GM10248 (cell line): ENCODE data around the gene METTL16.
"Not testable (repeated sequence)": the region's sequence is repeated elsewhere in the genome, so short reads cannot be mapped to it uniquely, and the experiment has no call there.

Experiments used
- CTCF ChIA-PET: fragments of 300-600 bp; sonication (Branson Sonifier 250); formaldehyde crosslinking; extraction: SDS; loops from one replicate; lab custom pipeline; 2021; ENCODE audit warnings: antibody characterized with exemption; lab: Yijun Ruan, JAX
- POLR2A ChIA-PET: fragments of 350-650 bp; sonication (Branson Sonifier 250); formaldehyde crosslinking; extraction: SDS; loops from one replicate; lab custom pipeline; 2020; ENCODE audit warnings: antibody characterized with exemption; lab: Yijun Ruan, JAX
- DNase-seq: peaks from one replicate; pipeline ENCODE4 v3.0.0; 2012; ENCODE audit errors: extremely low spot score
- TF ChIP-seq, protein P1 (sequence below): IDR thresholded peaks from 2 replicates; pipeline ENCODE4 v1.5.1; 2012; ENCODE audit warnings: mild to moderate bottlenecking, low read depth; ENCODE audit errors: extremely low read depth, missing control alignments, control extremely low read depth

METTL16 gene

DNA sequence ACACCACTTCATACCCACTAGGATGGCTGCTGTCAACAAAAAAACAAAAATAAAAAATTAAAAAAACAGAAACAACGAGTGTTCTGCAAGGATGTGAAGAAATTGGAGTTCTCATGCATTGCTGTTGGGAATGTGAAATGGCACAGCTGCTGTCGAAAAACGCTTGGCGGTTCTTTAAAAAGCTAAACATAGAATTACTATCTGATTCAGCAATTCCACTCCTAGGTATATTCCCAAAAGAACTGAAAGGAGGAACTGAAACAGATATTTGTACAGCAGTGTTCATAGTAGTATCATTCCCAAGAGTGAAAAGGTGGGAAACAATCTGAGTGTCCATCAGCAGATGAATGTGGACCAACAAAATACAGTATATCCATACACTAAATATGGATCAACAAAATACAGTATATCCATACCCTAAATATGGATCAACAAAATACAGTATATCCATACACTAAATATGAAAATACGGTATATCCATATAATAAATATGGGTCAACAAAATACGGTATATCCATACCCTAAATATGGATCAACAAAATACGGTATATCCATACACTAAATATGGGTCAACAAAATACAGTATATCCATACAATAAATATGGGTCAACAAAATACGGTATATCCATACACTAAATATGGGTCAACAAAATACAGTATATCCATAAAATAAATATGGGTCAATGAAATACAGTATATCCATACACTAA lies 8.7 kb downstream of the METTL16 start:
- no peak for DNase-seq
- TF ChIP-seq, protein P1, sequence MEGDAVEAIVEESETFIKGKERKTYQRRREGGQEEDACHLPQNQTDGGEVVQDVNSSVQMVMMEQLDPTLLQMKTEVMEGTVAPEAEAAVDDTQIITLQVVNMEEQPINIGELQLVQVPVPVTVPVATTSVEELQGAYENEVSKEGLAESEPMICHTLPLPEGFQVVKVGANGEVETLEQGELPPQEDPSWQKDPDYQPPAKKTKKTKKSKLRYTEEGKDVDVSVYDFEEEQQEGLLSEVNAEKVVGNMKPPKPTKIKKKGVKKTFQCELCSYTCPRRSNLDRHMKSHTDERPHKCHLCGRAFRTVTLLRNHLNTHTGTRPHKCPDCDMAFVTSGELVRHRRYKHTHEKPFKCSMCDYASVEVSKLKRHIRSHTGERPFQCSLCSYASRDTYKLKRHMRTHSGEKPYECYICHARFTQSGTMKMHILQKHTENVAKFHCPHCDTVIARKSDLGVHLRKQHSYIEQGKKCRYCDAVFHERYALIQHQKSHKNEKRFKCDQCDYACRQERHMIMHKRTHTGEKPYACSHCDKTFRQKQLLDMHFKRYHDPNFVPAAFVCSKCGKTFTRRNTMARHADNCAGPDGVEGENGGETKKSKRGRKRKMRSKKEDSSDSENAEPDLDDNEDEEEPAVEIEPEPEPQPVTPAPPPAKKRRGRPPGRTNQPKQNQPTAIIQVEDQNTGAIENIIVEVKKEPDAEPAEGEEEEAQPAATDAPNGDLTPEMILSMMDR: no peak
- ChIA-PET CTCF (interaction anchor here (1.5 kb wide), 1 partner anchor 120 kb away, joined by 4 read pairs; no protein-coding TSS in a partner anchor), POLR2A (no interaction called here)

DNA sequence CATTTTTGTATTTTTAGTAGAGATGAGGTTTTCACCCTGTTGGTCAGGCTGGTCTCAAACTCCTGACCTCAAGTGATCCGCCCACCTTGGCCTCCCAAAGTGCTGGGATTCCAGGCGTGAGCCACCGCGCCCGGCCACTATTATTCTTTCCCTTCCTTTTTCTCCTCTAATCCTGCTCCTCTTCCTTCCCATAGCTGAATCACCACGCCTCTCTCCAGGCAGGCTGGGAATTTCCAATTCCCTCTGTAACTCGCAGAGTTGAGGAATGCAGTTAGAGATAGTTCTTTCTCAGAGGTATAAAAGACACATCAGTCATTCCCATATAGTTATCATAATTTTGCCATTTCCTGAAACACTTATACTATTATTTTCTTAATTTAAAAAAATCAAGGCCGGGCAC lies 11.2 kb downstream of the METTL16 start:
- ChIA-PET POLR2A (interaction anchor here (0.7 kb wide), 1 partner anchor 333 kb away, joined by 9 read pairs; no protein-coding TSS in a partner anchor), CTCF (interaction anchor here (1.1 kb wide), 1 partner anchor 84 kb away, joined by 3 read pairs; no protein-coding TSS in a partner anchor)
- TF ChIP-seq, protein P1: no peak
- DNase-seq: no peak

DNA sequence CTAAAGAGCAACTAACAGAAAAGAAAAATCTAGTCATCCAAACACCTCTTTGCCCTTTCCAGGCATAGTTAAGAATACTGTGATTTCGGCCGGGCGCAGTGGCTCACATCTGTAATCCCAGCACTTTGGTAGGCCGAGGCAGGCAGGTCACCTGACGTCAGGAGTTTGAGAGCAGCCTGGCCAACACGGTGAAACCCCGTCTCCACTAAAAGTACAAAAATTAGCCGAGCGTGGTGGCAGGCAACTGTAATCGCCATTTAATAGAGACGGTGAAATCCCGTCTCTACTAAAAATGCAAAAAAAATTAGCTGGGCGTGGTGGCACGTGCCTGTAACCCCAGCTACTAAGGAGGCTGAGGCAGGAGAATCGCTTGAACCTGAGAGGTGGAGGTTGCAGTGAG lies 22.4 kb downstream of the METTL16 start:
- CTCF ChIA-PET: interaction anchor here (1.2 kb wide), 1 partner anchor 12 kb away, joined by 3 read pairs; no protein-coding TSS in a partner anchor
- POLR2A ChIA-PET: not testable (repeated sequence)

GRCh38 chr17:2487306-2487705 lies 24.4 kb downstream of the METTL16 start:
- TF ChIP-seq, protein P1: no peak
- ChIA-PET CTCF (interaction anchor here (1.0 to 1.8 kb wide), 3 partner anchors 9 to 31 kb away, joined by 3 to 4 read pairs (median 3); no protein-coding TSS in a partner anchor), POLR2A (no interaction called here)
- no peak for DNase-seq

More for the DNA sequence above, 22.4 kb downstream of the METTL16 start:
- DNase-seq: not testable (repeated sequence)

DNA sequence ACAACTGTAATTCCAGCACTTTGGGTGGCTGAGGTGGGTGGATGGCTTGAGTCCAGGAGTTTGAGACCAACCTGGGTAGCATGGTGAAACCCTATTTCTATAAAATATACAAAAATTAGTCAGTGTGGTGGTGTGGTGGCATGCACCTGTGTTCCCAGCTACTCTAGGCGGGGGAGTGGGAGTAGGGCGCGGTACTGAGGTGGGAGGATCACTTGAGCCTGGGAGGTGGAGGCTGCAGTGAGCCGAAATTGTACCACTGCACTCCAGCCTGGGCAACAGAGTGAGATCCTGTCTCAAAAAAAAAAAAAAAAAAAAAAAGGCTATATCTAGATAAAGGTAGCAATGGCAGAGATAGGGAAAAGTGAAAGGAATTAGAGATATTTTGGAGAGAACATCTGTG lies 25.0 kb downstream of the METTL16 start:
- not testable (repeated sequence) for DNase-seq
- ChIA-PET CTCF (interaction anchor here (1.0 to 1.8 kb wide), 2 partner anchors 10 to 30 kb away, joined by 3 to 4 read pairs; no protein-coding TSS in a partner anchor), POLR2A (interaction anchor here (0.5 kb wide), 1 partner anchor 47 kb away, joined by 3 read pairs; no protein-coding TSS in a partner anchor)

- ChIA-PET POLR2A (no interaction called here), CTCF (interaction anchor here (1.4 kb wide), 1 partner anchor 103 kb away, joined by 3 read pairs; no protein-coding TSS in a partner anchor)
- DNase-seq: no peak
- TF ChIP-seq, protein P1: no peak
Observed at GRCh38 chr17:2485970-2486369, 25.7 kb downstream of the METTL16 start.

GRCh38 chr17:2485543-2485942 lies 26.1 kb downstream of the METTL16 start:
- CTCF ChIA-PET: interaction anchor here (1.4 kb wide), 1 partner anchor 103 kb away, joined by 3 read pairs; no protein-coding TSS in a partner anchor
- TF ChIP-seq, protein P1: no peak
- no peak for DNase-seq
- POLR2A ChIA-PET: no interaction called here
